K562 (cell line): ENCODE measurements around the gene TEX14. TPM values are rescaled to one million over a fixed set of nuclear protein-coding genes. Genes with fewer than 3 reads are reported as not detected.

Experiments
- BRCA1 ChIP-seq, 2 experiments: fragments of 450-650 bp in 1 of 2; sonication (generic) in 1 of 2; formaldehyde crosslinking in 1 of 2; IDR thresholded peaks; 2 replicates each; pipeline versions ENCODE4 v1.5.0 to v1.6.1; 2017 to 2020; ENCODE audit warnings: mild to moderate bottlenecking in 1 of 2, missing genetic modification reagents in 1 of 2
- BRF2 ChIP-seq: IDR thresholded peaks from 3 replicates; pipeline ENCODE4 v1.6.1; 2011; ENCODE audit warnings: borderline replicate concordance, mild to moderate bottlenecking; ENCODE audit not compliant: insufficient read length, insufficient read depth
- HLTF ChIP-seq: fragments of 450-650 bp; IDR thresholded peaks from 2 replicates; pipeline ENCODE4 v1.6.1; 2016
- HMG20B ChIP-seq: fragments of 250-450 bp; sonication (Bioruptor Pico); IDR thresholded peaks from 2 replicates; pipeline ENCODE4 v1.5.0; 2021; ENCODE audit warnings: mild to moderate bottlenecking
- JUND ChIP-seq, 2 experiments: IDR thresholded peaks; 2 replicates in 1 of 2; 3 replicates in 1 of 2; pipeline ENCODE4 v1.6.1; 2011; ENCODE audit warnings: borderline replicate concordance in 2 of 2, low read depth in 2 of 2, low read length in 2 of 2, improper control_type of control experiment in 1 of 2, missing biosample characterization in 1 of 2, missing genetic modification characterization in 1 of 2, missing genetic modification reagents in 1 of 2
- KDM2B ChIP-seq: fragments of 250-450 bp; sonication (Bioruptor Pico); IDR thresholded peaks from 2 replicates; pipeline ENCODE4 v1.8.0; 2021; ENCODE audit warnings: mild to moderate bottlenecking, moderate library complexity
- POU5F1 ChIP-seq: fragments of 150-350 bp; IDR thresholded peaks from 2 replicates; pipeline ENCODE4 v1.6.1; 2014; ENCODE audit warnings: borderline replicate concordance, low read length, low read depth, mild to moderate bottlenecking; ENCODE audit not compliant: partially characterized antibody
- PTRF ChIP-seq: fragments of 450-650 bp; IDR thresholded peaks from 2 replicates; pipeline ENCODE4 v1.6.1; 2016; ENCODE audit warnings: mild to moderate bottlenecking, missing genetic modification characterization, missing compliant biosample characterization
- SP2 ChIP-seq: IDR thresholded peaks from 2 replicates; pipeline ENCODE4 v1.6.1; 2011; ENCODE audit warnings: mild to moderate bottlenecking, low read depth, low read length, moderate library complexity; ENCODE audit not compliant: poor library complexity, severe bottlenecking; ENCODE audit errors: extremely low read depth
- TFE3 ChIP-seq: fragments of 450-650 bp; formaldehyde crosslinking; IDR thresholded peaks from 2 replicates; pipeline ENCODE4 v1.4.0; 2020; ENCODE audit warnings: mild to moderate bottlenecking, mixed read lengths
- ZNF589 ChIP-seq: fragments of 200-800 bp; sonication (Bioruptor generic); IDR thresholded peaks from 2 replicates; pipeline ENCODE4 v1.6.1; 2016; ENCODE audit warnings: low read depth, missing genetic modification characterization, missing compliant biosample characterization
- polyA plus RNA-seq, 8 experiments: library from polyadenylated mRNA; depleted of rRNA in 4 of 8; stranded (reverse) in 5 of 8; unstranded in 3 of 8; fragments of >200 nt; fragmentation: Nextera tagmentation in 2 of 8; fragmentation: Illumina TruSeq in 1 of 8; extraction: Ambion mirVana in 2 of 8; extraction: Trizol in 1 of 8; gene quantifications; 2 replicates each; pipeline versions ENCODE4 v1.2.1 to v1.2.3, GENCODE V29; 2011 to 2014; ENCODE audit warnings: inconsistent platforms in 1 of 8, missing spikeins in 1 of 8
- total RNA-seq, 7 experiments: library from RNA; depleted of rRNA in 6 of 7; stranded (reverse); fragments of >200 nt in 6 of 7; fragmentation: Illumina TruSeq in 2 of 7; extraction: Trizol in 2 of 7; gene quantifications; 2 replicates each; pipeline versions ENCODE4 v1.2.1 to v1.2.3, GENCODE V29; 2011 to 2021; ENCODE audit warnings: low replicate concordance in 1 of 7
- TF ChIP-seq, protein P1 (sequence below): fragments of 200-800 bp; sonication (Bioruptor generic); IDR thresholded peaks from 2 replicates; pipeline ENCODE4 v1.6.1; 2017; ENCODE audit warnings: missing genetic modification characterization, missing compliant biosample characterization
- TF ChIP-seq, protein P2 (sequence below): fragments of 250-450 bp; sonication (Bioruptor Pico); IDR thresholded peaks from 2 replicates; pipeline ENCODE4 v1.8.0; 2022; ENCODE audit warnings: inconsistent platforms, mild to moderate bottlenecking, moderate library complexity, borderline replicate concordance
- TF ChIP-seq, protein P3 (sequence below): fragments of 450-650 bp; formaldehyde crosslinking; IDR thresholded peaks from 2 replicates; pipeline ENCODE4 v1.4.0; 2020; ENCODE audit warnings: mild to moderate bottlenecking, moderate library complexity

The TEX14 gene
- total and polyA plus RNA-seq, 9 of the 15 experiments (the other 6 are each of a cell fraction or from before 2014, with no cell fraction given) = 0.05 to 0.12 (median 0.09) TPM; not detected in 1

DNA sequence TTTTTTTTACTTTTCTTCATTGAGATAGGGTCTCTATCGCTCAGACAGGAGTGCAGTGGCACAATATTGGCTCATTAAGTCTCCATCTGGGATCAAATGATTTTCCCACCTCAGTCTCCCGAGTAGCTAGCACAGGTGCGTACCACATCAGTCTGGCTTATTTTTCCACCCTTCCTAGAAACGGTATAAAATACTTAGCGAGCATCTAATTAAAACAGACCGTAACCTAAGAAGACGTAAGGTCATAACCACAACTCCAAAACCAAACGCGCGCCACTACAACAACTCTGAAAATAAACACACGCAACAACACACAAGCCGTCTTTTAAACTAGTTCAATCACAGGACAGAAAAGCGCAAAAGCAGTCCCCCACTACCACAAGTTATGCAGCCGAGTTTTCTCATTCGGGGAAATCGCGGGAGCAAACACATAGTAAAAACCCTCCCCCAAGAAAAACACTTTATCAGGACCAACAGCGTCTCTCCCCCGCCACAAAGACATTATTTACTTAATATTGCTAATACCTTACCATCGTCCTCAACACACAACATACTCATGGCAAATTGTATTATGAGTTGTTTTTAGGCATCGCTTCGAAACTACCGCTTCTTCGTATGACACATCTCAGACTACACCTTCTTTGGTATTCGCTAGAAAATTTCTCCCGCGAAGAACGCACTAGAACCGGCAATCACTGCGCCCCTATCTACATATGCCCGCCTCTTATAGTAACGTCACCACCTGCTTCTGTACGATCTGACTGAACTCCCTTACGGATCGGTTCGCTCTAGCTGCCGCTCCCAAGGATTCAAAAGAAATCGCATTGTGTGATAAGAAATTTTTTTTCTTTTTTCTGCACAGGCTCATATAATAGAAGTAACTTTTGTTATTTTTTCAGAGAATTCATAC lies 32.8 kb downstream of the TEX14 start (continued):
- TF ChIP-seq, protein P1, sequence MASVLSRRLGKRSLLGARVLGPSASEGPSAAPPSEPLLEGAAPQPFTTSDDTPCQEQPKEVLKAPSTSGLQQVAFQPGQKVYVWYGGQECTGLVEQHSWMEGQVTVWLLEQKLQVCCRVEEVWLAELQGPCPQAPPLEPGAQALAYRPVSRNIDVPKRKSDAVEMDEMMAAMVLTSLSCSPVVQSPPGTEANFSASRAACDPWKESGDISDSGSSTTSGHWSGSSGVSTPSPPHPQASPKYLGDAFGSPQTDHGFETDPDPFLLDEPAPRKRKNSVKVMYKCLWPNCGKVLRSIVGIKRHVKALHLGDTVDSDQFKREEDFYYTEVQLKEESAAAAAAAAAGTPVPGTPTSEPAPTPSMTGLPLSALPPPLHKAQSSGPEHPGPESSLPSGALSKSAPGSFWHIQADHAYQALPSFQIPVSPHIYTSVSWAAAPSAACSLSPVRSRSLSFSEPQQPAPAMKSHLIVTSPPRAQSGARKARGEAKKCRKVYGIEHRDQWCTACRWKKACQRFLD = peak; percentile 57; the same call in 1 of the 2 replicates
- TF ChIP-seq ZNF589 (CRISPR knock-in tag) (peak; percentile 54; the same call in 1 of the 2 replicates), BRF2 (no peak), HLTF (0 out of 2 replicates have a peak, but pooled peaks have one; percentile 86), SP2 (no peak), JUND (IDR thresholded peaks at IDR 0.05; ENCODE audit: borderline replicate concordance, low read depth, low read length) (peak; percentile 58; the same call in 1 of the 2 replicates), JUND (tag; IDR thresholded peaks at IDR 0.05; ENCODE audit: borderline replicate concordance, low read depth, low read length) (peak; percentile 79; the same call in 1 of the 3 replicates), HMG20B (CRISPR knock-in tag) (peak; percentile 99), TFE3 (CRISPR knock-in tag) (peak; percentile 84), BRCA1 (IDR thresholded peaks at IDR 0.05) (no peak), BRCA1 (CRISPR knock-in tag; IDR thresholded peaks at IDR 0.05) (no peak), PTRF (tag) (no peak), POU5F1 (no peak), KDM2B (peak; percentile 83; the same call in 1 of the 2 replicates)
- TF ChIP-seq, protein P2, sequence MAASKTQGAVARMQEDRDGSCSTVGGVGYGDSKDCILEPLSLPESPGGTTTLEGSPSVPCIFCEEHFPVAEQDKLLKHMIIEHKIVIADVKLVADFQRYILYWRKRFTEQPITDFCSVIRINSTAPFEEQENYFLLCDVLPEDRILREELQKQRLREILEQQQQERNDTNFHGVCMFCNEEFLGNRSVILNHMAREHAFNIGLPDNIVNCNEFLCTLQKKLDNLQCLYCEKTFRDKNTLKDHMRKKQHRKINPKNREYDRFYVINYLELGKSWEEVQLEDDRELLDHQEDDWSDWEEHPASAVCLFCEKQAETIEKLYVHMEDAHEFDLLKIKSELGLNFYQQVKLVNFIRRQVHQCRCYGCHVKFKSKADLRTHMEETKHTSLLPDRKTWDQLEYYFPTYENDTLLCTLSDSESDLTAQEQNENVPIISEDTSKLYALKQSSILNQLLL (CRISPR knock-in tag) = no peak
- TF ChIP-seq, protein P3, sequence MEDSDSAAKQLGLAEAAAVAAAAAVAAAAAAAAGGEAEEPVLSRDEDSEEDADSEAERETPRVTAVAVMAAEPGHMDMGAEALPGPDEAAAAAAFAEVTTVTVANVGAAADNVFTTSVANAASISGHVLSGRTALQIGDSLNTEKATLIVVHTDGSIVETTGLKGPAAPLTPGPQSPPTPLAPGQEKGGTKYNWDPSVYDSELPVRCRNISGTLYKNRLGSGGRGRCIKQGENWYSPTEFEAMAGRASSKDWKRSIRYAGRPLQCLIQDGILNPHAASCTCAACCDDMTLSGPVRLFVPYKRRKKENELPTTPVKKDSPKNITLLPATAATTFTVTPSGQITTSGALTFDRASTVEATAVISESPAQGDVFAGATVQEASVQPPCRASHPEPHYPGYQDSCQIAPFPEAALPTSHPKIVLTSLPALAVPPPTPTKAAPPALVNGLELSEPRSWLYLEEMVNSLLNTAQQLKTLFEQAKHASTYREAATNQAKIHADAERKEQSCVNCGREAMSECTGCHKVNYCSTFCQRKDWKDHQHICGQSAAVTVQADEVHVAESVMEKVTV (CRISPR knock-in tag) = peak; percentile 99
